Measurements from ENCODE around the gene UTP20.

Gene UTP20

GRCh38 chr12:101280006-101280505, at the start of gene UTP20:
Gene UTP20, plus strand, starts transcription at chr12:101280105. Its CDS starts 178 bp downstream, at chr12:101280283.
- no peak for TF ChIP-seq CTCF (IDR thresholded peaks at IDR 0.05; ENCODE audit: insufficient read depth, missing control alignments)
- DNase-seq (ENCODE audit: insufficient read length, low spot score): peak; percentile 42
- no peak for FAIRE-seq

GRCh38 chr12:101230547-101230946, 49.4 kb upstream of the UTP20 start:
- TF ChIP-seq CTCF (IDR thresholded peaks at IDR 0.05; ENCODE audit: insufficient read depth, missing control alignments): no peak
- no peak for FAIRE-seq

GRCh38 chr12:101231636-101232035, 48.3 kb upstream of the UTP20 start:
- TF ChIP-seq CTCF (IDR thresholded peaks at IDR 0.05; ENCODE audit: insufficient read depth, missing control alignments): no peak
- DNase-seq (ENCODE audit: insufficient read length, low spot score) (no peak), FAIRE-seq (no peak)

More at GRCh38 chr12:101230547-101230946, 49.4 kb upstream of the UTP20 start:
- no peak for DNase-seq (ENCODE audit: insufficient read length, low spot score)

GRCh38 chr12:101235686-101236085, 44.2 kb upstream of the UTP20 start:
- TF ChIP-seq CTCF (IDR thresholded peaks at IDR 0.05; ENCODE audit: insufficient read depth, missing control alignments): no peak
- FAIRE-seq (no peak), DNase-seq (ENCODE audit: insufficient read length, low spot score) (no peak)

GRCh38 chr12:101238306-101238705, 41.6 kb upstream of the UTP20 start:
- TF ChIP-seq CTCF (IDR thresholded peaks at IDR 0.05; ENCODE audit: insufficient read depth, missing control alignments): no peak
- DNase-seq (ENCODE audit: insufficient read length, low spot score) (no peak), FAIRE-seq (no peak)

GRCh38 chr12:101238800-101239329, 41.0 kb upstream of the UTP20 start:
- no peak for FAIRE-seq
- no peak for TF ChIP-seq CTCF (IDR thresholded peaks at IDR 0.05; ENCODE audit: insufficient read depth, missing control alignments)

GRCh38 chr12:101243074-101243473, 36.8 kb upstream of the UTP20 start:
- no peak for TF ChIP-seq CTCF (IDR thresholded peaks at IDR 0.05; ENCODE audit: insufficient read depth, missing control alignments)
- FAIRE-seq (no peak), DNase-seq (ENCODE audit: insufficient read length, low spot score) (no peak)

More at GRCh38 chr12:101238800-101239329, 41.0 kb upstream of the UTP20 start:
- DNase-seq (ENCODE audit: insufficient read length, low spot score): no peak

Data from D721Med (cell line).